K562 (cell line): ENCODE results near the gene LRRC61. TPM values are rescaled to one million over a fixed set of nuclear protein-coding genes. Genes with fewer than 3 reads are reported as not detected.

Experiments
- GTF2A2 ChIP-seq: IDR thresholded peaks from 2 replicates; pipeline ENCODE4 v1.6.1; 2016; ENCODE audit warnings: mild to moderate bottlenecking, missing genetic modification characterization, missing compliant biosample characterization
- HNRNPL ChIP-seq: fragments of 200-400 bp; formaldehyde crosslinking; IDR thresholded peaks from 2 replicates; pipeline ENCODE4 v1.6.1; 2017; ENCODE audit warnings: low read depth, mild to moderate bottlenecking, low read length
- MCM7 ChIP-seq, 2 experiments: fragments of 450-650 bp; IDR thresholded peaks; 2 replicates each; pipeline ENCODE4 v1.6.1; 2016 to 2018
- MYNN ChIP-seq, 2 experiments: sonication (generic); formaldehyde crosslinking in 1 of 2; IDR thresholded peaks; 2 replicates each; pipeline versions ENCODE4 v1.5.0 to v1.6.1; 2016 to 2020; ENCODE audit warnings: antibody characterized with exemption in 1 of 2, missing genetic modification reagents in 1 of 2
- NBN ChIP-seq: fragments of 450-650 bp; IDR thresholded peaks from 2 replicates; pipeline ENCODE4 v1.6.1; 2016; ENCODE audit warnings: low read depth, mild to moderate bottlenecking
- POLR2AphosphoS5 ChIP-seq: IDR thresholded peaks from 2 replicates; pipeline ENCODE4 v1.6.1; 2011; ENCODE audit warnings: mild to moderate bottlenecking, low read depth, low read length, moderate library complexity; ENCODE audit not compliant: control insufficient read depth, insufficient read depth
- SMAD2 ChIP-seq: fragments of 150-350 bp; IDR thresholded peaks from 2 replicates; pipeline ENCODE4 v1.6.1; 2014; ENCODE audit warnings: low read depth, mild to moderate bottlenecking, low read length
- TAF7 ChIP-seq: fragments of 450-650 bp; IDR thresholded peaks from 2 replicates; pipeline ENCODE4 v1.6.1; 2016; ENCODE audit warnings: missing genetic modification characterization, missing compliant biosample characterization
- ZNF586 ChIP-seq: fragments of 450-650 bp; formaldehyde crosslinking; conservative IDR thresholded peaks from 2 replicates; pipeline ENCODE4 v1.4.0; 2020; ENCODE audit warnings: mild to moderate bottlenecking, moderate library complexity
- polyA plus RNA-seq, 8 experiments: library from polyadenylated mRNA; depleted of rRNA in 4 of 8; stranded (reverse) in 5 of 8; unstranded in 3 of 8; fragments of >200 nt; fragmentation: Nextera tagmentation in 2 of 8; fragmentation: Illumina TruSeq in 1 of 8; extraction: Ambion mirVana in 2 of 8; extraction: Trizol in 1 of 8; gene quantifications; 2 replicates each; pipeline versions ENCODE4 v1.2.1 to v1.2.3, GENCODE V29; 2011 to 2014; ENCODE audit warnings: inconsistent platforms in 1 of 8, missing spikeins in 1 of 8
- total RNA-seq, 7 experiments: library from RNA; depleted of rRNA in 6 of 7; stranded (reverse); fragments of >200 nt in 6 of 7; fragmentation: Illumina TruSeq in 2 of 7; extraction: Trizol in 2 of 7; gene quantifications; 2 replicates each; pipeline versions ENCODE4 v1.2.1 to v1.2.3, GENCODE V29; 2011 to 2021; ENCODE audit warnings: low replicate concordance in 1 of 7
- TF ChIP-seq, protein P1 (sequence below): sonication (generic); formaldehyde crosslinking; IDR thresholded peaks from 2 replicates; pipeline ENCODE4 v1.8.1; 2023; ENCODE audit warnings: missing genetic modification reagents, mild to moderate bottlenecking, borderline replicate concordance
- TF ChIP-seq, protein P2 (sequence below), 2 experiments: fragments of 250-450 bp in 1 of 2; fragments of 450-650 bp in 1 of 2; sonication (Bioruptor Pico) in 1 of 2; IDR thresholded peaks; 2 replicates each; pipeline versions ENCODE4 v1.6.1 to v1.8.0; 2016 to 2021; ENCODE audit warnings: mild to moderate bottlenecking in 2 of 2, moderate library complexity in 2 of 2, missing compliant biosample characterization in 1 of 2, missing genetic modification characterization in 1 of 2
- TF ChIP-seq, protein P3 (sequence below): sonication (generic); formaldehyde crosslinking; IDR thresholded peaks from 2 replicates; pipeline ENCODE4 v1.8.0; 2022; ENCODE audit warnings: missing genetic modification reagents, mild to moderate bottlenecking, moderate library complexity, borderline replicate concordance
- TF ChIP-seq, protein P4 (sequence below), 3 experiments: fragments of 200-800 bp in 1 of 3; sonication (Bioruptor generic) in 1 of 3; sonication (generic) in 1 of 3; formaldehyde crosslinking in 1 of 3; IDR thresholded peaks; 2 replicates each; pipeline versions ENCODE4 v1.6.1 to v1.8.0; 2016 to 2022; ENCODE audit warnings: mild to moderate bottlenecking in 2 of 3, missing compliant biosample characterization in 2 of 3, missing genetic modification characterization in 2 of 3, missing genetic modification reagents in 1 of 3
- TF ChIP-seq, protein P5 (sequence below): fragments of 450-650 bp; IDR thresholded peaks from 2 replicates; pipeline ENCODE4 v1.6.1; 2018; ENCODE audit warnings: mild to moderate bottlenecking, low read depth; ENCODE audit not compliant: partially characterized antibody
- TF ChIP-seq, protein P6 (sequence below): sonication (generic); formaldehyde crosslinking; IDR thresholded peaks from 2 replicates; pipeline ENCODE4 v1.8.1; 2023; ENCODE audit warnings: mild to moderate bottlenecking, missing genetic modification reagents, moderate library complexity

Gene LRRC61
- total and polyA plus RNA-seq, 9 of the 15 experiments (the other 6 are each of a cell fraction or from before 2014, with no cell fraction given): 1.3 to 55.2 (median 35.2) TPM

DNA sequence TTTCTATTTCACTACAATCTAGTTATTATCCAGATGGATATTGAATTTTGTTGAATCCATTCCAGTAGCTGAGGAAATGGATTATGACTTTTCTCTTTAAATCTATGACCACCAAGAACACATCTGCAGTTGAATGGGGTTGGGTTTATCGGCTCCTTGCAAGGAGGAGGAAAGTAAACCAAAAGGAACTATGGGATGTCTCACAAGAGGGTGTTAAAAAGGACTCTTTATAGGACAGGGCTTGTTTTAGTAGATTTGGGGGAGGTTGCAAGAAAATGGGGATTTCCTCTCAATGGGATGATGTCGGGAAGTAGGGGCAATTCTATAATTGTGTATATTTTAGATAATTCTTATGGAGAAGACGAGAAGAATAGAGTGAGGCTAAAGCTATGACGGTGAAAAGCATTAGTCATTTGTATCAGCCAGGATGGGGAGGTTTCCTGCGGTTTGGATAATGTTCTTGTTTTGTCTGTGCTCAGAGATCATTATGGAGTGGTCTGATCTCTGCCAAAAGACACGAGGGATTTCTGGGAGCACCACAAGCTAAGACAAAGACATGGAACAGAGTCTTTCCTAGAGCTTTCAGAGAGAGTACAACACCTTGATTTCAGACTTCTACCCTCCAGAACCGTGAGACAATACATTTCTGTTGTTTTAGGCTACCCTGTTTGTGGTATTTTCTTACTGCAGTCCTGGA, 5.3 kb upstream of the LRRC61 start (continued):
- TF ChIP-seq, protein P1, sequence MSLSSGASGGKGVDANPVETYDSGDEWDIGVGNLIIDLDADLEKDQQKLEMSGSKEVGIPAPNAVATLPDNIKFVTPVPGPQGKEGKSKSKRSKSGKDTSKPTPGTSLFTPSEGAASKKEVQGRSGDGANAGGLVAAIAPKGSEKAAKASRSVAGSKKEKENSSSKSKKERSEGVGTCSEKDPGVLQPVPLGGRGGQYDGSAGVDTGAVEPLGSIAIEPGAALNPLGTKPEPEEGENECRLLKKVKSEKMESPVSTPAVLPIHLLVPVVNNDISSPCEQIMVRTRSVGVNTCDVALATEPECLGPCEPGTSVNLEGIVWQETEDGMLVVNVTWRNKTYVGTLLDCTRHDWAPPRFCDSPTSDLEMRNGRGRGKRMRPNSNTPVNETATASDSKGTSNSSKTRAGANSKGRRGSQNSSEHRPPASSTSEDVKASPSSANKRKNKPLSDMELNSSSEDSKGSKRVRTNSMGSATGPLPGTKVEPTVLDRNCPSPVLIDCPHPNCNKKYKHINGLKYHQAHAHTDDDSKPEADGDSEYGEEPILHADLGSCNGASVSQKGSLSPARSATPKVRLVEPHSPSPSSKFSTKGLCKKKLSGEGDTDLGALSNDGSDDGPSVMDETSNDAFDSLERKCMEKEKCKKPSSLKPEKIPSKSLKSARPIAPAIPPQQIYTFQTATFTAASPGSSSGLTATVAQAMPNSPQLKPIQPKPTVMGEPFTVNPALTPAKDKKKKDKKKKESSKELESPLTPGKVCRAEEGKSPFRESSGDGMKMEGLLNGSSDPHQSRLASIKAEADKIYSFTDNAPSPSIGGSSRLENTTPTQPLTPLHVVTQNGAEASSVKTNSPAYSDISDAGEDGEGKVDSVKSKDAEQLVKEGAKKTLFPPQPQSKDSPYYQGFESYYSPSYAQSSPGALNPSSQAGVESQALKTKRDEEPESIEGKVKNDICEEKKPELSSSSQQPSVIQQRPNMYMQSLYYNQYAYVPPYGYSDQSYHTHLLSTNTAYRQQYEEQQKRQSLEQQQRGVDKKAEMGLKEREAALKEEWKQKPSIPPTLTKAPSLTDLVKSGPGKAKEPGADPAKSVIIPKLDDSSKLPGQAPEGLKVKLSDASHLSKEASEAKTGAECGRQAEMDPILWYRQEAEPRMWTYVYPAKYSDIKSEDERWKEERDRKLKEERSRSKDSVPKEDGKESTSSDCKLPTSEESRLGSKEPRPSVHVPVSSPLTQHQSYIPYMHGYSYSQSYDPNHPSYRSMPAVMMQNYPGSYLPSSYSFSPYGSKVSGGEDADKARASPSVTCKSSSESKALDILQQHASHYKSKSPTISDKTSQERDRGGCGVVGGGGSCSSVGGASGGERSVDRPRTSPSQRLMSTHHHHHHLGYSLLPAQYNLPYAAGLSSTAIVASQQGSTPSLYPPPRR (CRISPR knock-in tag): 0 out of 2 replicates have a peak, but pooled peaks have one; percentile 77
- TF ChIP-seq NBN (peak; percentile 85; the same call in 1 of the 2 replicates), MCM7 (IDR thresholded peaks at IDR 0.05) (no peak), SMAD2 (no peak), MYNN (IDR thresholded peaks at IDR 0.05) (no peak), MYNN (CRISPR knock-in tag; IDR thresholded peaks at IDR 0.05) (no peak), POLR2AphosphoS5 (peak; percentile 78), GTF2A2 (tag) (0 out of 2 replicates have a peak, but pooled peaks have one; percentile 63), TAF7 (tag) (no peak), ZNF586 (CRISPR knock-in tag) (no peak), HNRNPL (no peak)
- TF ChIP-seq, protein P2, sequence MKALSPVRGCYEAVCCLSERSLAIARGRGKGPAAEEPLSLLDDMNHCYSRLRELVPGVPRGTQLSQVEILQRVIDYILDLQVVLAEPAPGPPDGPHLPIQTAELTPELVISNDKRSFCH (CRISPR knock-in tag; IDR thresholded peaks at IDR 0.05): no peak
- TF ChIP-seq, protein P2 (tag; IDR thresholded peaks at IDR 0.05): peak; percentile 82
- TF ChIP-seq, protein P3, sequence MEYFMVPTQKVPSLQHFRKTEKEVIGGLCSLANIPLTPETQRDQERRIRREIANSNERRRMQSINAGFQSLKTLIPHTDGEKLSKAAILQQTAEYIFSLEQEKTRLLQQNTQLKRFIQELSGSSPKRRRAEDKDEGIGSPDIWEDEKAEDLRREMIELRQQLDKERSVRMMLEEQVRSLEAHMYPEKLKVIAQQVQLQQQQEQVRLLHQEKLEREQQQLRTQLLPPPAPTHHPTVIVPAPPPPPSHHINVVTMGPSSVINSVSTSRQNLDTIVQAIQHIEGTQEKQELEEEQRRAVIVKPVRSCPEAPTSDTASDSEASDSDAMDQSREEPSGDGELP (CRISPR knock-in tag): no peak
- TF ChIP-seq, protein P4, sequence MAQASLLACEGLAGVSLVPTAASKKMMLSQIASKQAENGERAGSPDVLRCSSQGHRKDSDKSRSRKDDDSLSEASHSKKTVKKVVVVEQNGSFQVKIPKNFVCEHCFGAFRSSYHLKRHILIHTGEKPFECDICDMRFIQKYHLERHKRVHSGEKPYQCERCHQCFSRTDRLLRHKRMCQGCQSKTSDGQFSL (CRISPR knock-in tag; IDR thresholded peaks at IDR 0.05): no peak
- TF ChIP-seq, protein P4 (tag; IDR thresholded peaks at IDR 0.05): no peak
- TF ChIP-seq, protein P5, sequence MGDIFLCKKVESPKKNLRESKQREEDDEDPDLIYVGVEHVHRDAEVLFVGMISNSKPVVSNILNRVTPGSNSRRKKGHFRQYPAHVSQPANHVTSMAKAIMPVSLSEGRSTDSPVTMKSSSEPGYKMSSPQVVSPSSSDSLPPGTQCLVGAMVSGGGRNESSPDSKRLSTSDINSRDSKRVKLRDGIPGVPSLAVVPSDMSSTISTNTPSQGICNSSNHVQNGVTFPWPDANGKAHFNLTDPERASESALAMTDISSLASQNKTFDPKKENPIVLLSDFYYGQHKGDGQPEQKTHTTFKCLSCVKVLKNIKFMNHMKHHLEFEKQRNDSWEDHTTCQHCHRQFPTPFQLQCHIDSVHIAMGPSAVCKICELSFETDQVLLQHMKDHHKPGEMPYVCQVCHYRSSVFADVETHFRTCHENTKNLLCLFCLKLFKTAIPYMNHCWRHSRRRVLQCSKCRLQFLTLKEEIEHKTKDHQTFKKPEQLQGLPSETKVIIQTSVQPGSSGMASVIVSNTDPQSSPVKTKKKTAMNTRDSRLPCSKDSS: no peak
- TF ChIP-seq, protein P6, sequence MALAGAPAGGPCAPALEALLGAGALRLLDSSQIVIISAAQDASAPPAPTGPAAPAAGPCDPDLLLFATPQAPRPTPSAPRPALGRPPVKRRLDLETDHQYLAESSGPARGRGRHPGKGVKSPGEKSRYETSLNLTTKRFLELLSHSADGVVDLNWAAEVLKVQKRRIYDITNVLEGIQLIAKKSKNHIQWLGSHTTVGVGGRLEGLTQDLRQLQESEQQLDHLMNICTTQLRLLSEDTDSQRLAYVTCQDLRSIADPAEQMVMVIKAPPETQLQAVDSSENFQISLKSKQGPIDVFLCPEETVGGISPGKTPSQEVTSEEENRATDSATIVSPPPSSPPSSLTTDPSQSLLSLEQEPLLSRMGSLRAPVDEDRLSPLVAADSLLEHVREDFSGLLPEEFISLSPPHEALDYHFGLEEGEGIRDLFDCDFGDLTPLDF (CRISPR knock-in tag): no peak
